GM12875 (cell line): Measurements from ENCODE around the gene AUP1.

ENCODE experiments used
- H3K4me3 ChIP-seq: one replicate; pipeline ENCODE4 v1.5.1; 2011; ENCODE audit warnings: low read depth, low read length, control low read depth
- TF ChIP-seq, protein P1 (sequence below): IDR thresholded peaks from 2 replicates; pipeline ENCODE4 v1.5.1; 2011; ENCODE audit warnings: low read depth, mild to moderate bottlenecking, control low read depth, inconsistent platforms, low read length, moderate library complexity, borderline replicate concordance; ENCODE audit not compliant: insufficient read depth

The AUP1 gene

DNA sequence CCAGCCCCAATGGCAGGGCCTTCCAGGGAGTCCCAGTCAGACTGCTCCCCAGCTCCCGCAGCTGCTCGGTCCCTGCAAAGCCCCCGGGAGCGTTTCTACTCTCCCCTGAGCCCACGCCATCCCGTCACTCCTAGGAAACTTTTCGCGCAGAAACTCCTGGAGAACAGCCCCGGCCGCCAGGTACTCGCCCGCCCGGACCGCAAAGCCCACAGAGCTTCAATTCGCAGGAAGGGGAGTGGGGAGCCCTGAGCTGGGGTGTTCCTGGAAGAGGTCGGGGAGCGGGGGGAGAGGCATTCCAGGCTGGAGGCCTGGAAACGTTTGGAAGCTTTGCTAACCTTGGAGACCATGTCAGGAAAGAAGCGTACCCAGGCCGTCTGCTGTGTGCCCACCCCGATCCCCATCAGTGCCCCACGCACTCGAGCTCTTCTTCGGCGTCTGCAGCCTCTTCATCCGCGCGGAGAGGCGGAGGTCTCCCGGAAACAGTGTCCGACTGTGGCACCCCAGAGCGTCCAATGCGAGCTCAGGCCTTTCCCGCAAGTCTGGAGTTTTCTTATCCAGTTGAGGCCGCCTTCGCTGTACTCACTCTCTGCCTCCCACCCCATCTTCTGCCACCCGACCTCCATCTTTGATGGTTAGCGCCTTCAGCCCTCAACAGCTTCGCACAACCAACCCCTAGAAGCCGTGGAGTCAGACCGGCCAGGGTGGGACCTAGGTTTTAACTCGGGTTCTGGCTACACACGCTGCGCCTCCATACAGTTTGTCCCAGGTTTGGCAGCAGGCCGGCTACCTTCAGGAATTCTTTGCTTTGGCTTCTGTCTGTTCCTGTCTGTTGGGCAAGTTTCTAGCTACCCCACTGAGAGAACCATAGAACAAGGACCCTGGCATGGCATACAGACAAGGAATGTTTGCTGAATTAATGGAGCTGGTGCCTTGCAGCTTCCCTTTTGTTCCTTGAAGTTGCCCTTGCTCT lies 25.7 kb downstream of the AUP1 start:
- TF ChIP-seq, protein P1, sequence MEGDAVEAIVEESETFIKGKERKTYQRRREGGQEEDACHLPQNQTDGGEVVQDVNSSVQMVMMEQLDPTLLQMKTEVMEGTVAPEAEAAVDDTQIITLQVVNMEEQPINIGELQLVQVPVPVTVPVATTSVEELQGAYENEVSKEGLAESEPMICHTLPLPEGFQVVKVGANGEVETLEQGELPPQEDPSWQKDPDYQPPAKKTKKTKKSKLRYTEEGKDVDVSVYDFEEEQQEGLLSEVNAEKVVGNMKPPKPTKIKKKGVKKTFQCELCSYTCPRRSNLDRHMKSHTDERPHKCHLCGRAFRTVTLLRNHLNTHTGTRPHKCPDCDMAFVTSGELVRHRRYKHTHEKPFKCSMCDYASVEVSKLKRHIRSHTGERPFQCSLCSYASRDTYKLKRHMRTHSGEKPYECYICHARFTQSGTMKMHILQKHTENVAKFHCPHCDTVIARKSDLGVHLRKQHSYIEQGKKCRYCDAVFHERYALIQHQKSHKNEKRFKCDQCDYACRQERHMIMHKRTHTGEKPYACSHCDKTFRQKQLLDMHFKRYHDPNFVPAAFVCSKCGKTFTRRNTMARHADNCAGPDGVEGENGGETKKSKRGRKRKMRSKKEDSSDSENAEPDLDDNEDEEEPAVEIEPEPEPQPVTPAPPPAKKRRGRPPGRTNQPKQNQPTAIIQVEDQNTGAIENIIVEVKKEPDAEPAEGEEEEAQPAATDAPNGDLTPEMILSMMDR = no peak
- no peak overlapping the region for H3K4me3 ChIP-seq

DNA sequence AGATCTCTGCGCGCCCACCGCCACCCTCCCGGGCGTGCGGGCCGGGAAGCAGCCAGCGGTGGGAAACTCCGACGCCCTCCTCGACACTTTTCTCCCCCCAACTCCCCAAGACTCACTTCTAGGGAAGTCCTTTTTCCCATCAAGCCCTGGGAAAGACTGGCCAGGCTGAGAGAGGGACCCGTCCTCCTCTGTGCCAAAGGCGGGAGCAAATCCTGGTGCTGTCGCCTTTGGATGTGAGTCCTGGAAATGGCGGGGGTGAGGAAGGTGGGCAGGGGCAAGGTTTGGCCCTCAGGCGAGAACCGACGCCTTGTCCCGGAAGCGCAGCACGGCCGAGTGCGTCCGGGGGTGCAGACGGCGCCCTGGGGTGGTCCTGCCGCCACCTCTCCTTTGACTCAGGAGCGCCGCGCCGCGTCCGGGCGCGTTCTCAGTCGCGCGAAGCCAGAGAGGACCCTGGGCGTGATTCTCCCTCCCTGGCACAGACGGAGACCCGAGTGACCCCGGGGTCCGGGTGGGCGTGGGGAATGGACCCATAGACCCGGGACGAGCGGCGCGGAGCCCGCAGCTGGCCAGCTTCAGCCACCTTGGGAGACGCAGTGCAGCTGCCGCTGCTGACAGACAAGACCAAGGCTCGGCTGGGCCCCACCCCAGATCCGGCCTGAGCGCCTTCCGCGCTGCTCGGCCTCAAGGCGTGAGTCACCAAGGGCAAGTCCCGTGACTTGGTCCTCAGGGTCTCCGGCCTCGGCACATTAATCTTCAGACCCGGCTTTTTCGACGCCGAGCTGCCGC lies 26.6 kb downstream of the AUP1 start:
- H3K4me3 ChIP-seq = peak overlapping the region; percentile 50
- TF ChIP-seq, protein P1 = peak; percentile 72

DNA sequence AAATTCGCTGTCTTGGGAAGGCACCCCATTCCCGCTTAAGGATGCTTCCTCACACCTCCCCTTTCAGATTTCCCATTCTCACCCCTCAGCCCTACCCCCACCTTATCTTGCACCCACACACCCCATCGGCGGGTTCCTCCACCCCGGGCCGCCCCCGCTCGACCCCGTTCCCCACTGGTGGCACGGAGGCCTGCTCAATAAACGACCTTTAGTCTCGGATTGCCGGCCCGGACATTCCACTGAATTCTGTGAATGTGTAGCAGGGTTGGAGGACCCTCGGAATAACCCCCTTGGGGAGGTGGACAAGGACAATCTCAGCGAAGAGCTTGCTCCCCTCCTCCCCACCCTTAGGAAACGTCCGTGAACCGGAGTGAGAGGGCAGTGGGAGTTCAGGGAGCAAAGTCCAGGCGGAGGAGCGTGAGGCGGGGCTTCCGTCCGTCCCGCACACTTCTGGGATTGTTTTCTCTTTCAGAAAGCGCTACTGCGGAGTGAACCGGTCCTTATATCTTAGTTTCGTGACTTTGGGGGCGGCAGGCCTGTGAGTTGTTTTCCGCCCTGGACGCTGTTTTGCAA lies 27.3 kb downstream of the AUP1 start:
- TF ChIP-seq, protein P1 = no peak

DNA sequence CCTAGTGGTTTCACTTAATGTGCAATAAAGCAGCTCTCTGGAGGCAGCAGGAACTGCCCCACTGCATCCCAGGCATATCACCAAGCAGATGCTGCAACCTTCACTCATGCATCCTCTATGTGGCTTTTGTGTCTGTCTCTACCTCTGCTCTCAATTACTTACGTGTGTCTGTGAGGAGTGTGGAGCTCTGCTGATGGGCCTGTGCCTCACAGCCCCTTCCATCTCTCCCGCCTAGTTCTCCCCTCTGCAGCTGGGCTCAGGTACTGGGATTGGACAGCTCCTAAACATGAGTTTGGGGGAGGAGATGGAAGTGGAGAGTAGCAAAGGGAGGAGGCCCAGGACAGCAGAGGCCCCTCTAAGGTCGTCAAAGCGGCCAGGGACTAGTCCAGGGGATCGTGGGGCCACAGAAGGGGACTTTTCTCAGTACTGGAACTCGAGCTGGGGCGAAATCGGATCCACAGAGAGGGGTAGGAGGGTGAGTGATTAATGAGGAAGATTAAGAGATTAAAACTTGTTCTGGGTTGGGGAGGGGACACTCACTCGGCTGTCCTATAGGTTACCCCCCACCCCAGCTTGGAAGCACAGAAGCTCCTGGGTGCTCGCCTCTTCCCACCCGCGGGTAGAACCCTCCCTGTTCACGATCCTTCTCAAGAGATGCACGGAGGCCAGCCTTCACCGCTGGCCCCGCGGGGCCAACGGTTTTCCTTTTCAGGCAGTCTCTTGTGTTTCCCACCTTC lies 28.0 kb downstream of the AUP1 start:
- H3K4me3 ChIP-seq = no peak overlapping the region

More for the DNA sequence above, 27.3 kb downstream of the AUP1 start:
- H3K4me3 ChIP-seq = peak overlapping the region; percentile 50

DNA sequence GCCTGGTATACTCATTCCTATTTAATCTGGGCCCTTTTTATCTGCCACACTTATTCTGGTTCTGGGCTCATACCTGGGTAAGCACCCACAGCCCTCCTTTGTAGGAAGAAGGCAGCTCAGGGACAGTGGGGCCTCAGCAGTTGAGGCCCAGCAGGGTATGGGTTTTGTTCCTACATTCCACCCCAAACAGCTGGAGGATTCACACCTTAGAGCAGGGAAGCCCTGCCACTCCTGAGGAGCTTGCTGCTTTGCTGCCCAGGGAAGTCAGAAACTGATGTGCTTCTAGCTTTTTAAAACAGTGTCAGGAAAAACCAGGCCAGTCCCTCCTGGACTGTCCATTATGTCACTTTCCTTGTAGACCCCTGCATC lies 28.9 kb downstream of the AUP1 start:
- no peak overlapping the region for H3K4me3 ChIP-seq
- TF ChIP-seq, protein P1 = no peak

More for the DNA sequence above, 28.0 kb downstream of the AUP1 start:
- TF ChIP-seq, protein P1 = no peak

DNA sequence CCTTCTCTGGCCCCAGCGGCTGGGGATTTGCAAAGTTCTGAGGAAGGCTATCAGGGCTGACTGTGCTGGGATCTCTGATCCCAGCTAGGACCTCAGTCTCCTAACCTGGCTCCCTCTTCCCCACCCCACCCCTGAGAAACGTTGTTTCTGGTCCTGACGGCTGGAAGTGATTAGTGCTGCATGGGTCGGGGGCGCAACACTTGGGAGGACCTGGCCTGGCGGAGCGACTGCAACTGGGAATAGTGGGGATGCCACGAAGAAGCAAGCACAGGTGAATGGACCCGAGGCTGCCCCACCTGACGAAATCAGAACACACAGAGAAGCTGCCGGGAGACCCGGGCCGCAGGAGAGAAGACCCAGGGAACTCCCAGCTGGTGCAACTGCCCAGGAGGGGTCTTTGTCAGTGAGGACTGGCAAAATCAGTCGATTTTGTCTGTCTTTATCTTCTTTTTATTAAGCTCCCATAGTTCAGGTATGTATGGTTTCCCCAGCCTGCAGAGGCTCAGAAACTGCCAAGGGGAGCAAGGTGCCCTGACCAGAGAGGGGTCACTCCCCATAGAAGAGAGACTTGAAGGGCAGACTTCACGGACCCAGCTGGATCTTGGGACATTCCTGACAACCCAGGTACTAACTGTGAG lies 29.4 kb downstream of the AUP1 start:
- no peak overlapping the region for H3K4me3 ChIP-seq
- TF ChIP-seq, protein P1 = no peak
